ENCODE measurements around the gene BNIP3.

BNIP3 gene, protein sequence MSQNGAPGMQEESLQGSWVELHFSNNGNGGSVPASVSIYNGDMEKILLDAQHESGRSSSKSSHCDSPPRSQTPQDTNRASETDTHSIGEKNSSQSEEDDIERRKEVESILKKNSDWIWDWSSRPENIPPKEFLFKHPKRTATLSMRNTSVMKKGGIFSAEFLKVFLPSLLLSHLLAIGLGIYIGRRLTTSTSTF

DNA sequence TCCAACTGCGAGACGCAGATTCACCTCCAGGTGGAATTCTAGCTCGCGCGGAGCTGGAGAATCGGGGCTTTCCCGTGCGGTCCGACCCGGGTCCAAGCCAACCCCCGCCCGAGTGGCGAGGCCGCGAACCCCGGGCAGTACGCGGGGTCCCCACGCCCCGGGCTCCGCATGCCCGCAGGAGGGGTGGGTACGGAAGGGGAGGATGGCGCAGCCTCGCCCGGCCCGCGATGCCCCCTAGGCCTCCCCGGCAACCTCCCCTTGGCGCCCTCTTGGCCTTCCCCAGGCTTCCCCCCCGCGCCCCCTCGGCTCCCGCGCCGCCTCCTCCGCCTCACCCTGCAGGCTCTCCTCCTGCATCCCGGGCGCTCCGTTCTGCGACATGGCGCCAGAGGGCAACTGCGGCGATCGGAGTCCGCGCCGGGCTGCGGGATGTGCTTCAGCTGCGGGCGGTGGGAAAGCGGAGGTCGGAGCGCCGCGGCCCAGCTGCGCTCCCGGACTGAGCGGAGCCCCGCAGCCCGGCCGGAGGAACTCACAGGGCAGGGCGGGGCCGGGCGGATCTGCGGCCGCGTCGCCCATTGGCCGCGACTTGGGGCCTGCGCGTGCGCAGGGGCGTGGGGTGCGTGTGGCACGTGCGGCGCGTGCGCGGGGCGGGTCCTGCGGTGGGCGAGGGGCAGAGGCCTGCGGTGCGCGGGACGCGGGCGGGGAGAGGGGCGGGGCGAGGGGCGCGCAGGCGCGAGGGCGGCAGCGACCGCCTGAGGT lies at the start of gene BNIP3:
TSS of gene BNIP3 (minus strand) at position 495 of the 756 bp plus-strand sequence. CDS start at position 378, 117 bp downstream.
- peak; percentile 89 to 96 (median 89) for DNase-seq (ENCODE audit: low read depth in 3 of 3)

DNA sequence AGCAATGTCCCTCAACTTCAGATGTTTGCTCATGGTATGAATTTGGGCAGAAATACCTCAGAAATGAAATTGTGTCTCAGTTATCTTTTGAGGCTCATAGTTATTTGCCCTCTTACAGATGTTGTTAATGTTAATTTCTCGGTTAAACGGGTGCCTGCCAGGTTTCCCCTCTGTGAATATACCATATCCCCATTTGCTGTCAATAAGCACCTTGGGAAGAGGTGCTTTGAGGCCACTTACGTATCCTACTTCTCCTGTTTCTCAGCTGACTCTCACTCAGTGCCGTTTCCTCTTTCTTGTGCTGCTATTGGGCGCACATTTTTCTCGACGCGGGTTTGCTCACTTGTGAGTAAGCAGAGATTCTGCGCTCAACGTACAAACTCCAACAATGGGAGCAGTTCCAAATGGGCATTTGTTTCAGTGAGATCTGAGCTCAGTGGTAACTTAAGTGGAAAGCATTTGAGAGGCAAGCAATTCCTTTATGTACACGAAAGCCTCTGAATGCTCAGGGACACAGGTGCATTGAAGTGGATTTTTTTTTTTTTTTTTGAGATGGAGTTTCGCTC lies 49.3 kb upstream of the BNIP3 start:
- DNase-seq (ENCODE audit: low read depth in 3 of 3): no peak

DNA sequence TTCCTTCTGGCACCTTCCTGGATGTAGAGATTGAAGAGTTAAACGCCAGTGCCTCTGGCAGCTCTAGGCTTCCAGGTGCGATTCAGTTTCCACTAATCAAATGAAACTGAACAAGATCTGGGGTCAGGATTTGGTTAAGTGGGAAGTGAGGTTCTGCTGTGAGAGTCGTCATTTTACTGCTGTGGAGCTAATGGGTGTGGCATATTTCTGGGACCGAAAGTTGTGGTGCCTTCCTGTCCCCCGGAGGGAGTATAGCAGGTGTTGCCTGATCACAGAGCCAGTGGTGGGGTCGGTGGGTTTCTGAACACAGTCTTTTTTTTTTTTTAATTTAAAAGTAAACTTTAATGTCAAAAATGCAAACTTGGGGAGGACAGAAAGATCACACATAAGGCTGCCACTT lies 47.0 kb upstream of the BNIP3 start:
- no peak for DNase-seq (ENCODE audit: low read depth in 3 of 3)

DNA sequence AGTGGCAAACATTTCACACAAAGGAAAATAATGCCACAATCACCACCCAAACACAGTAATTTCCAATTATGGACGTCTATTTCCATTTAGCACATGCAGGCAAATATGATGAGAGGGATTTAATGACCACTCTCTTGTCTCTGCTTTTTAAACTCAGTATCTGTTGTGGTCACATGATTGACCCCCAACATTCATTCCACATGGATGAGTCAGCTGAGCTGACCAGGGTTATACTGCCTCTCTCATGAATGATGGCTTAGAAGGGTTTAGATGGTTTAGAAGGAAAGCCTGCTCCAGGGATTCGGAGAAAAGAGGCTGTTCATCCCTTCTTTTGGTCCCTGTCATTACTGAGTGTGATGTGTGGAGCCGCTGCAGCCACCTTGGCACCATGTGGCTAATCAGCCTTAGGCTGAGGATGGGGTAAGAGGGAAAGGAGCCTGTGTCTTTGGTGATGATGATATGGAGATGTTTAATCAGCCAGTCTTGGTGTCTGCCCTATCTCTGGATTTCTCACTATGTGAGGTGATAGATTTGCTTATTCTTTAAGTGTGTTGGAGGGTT lies 45.8 kb upstream of the BNIP3 start:
- DNase-seq (ENCODE audit: low read depth in 3 of 3): no peak

DNA sequence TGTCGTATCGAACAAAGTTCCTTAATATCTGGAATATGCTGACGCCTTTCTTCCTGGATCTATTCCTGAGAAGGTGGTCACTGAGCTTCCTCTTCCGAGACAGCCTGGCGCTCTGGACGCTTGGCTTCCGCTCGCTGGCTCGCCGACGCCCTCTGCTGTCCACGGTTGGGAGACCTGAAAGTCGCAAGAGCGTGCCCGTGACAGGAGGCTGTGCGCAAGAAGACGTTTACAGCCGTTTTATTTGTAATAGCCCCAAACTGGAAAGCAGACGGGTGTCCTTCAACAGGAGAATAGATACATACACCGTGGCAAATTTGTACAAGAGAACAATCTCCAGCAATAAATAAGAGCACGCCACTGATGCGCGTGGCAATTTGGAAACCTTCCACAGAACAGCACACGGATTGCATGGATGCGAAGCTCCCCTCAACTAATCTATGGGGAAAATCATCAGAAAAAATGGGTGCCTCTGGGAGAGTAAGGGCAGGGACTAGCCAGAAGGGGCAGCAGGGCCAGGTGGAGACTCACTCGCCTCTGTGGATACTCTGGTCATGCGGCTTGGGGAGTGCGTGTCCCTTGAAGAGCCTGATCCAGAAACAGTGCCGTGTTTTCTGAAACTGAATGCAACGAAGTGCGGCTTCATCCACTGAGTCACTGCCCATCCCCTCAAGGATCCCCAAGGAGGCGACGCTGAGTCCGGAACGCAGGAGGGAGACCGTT lies 41.5 kb upstream of the BNIP3 start:
- peak; percentile 55 to 65 (median 65) for DNase-seq (ENCODE audit: low read depth in 3 of 3)

DNA sequence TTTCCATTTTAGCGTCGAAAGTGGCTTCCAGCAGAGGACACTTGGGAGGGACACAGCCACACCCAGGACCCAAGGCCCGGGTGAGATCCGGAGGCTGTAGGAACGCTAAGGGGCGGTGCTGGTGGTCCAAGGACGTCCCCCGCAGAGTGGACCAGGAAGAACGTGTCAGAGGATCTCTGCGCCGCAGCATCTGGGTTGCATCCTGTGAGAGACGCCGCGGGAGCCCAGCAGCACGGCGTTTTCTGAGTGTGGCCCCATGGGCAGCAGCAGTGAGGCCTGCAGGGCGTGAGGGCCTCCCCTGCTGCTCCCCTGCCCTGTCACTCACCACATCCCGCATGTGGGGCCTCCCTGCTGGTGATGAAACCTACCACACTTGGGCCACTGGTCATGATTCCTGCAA lies 40.5 kb upstream of the BNIP3 start:
- no peak for DNase-seq (ENCODE audit: low read depth in 3 of 3)

DNA sequence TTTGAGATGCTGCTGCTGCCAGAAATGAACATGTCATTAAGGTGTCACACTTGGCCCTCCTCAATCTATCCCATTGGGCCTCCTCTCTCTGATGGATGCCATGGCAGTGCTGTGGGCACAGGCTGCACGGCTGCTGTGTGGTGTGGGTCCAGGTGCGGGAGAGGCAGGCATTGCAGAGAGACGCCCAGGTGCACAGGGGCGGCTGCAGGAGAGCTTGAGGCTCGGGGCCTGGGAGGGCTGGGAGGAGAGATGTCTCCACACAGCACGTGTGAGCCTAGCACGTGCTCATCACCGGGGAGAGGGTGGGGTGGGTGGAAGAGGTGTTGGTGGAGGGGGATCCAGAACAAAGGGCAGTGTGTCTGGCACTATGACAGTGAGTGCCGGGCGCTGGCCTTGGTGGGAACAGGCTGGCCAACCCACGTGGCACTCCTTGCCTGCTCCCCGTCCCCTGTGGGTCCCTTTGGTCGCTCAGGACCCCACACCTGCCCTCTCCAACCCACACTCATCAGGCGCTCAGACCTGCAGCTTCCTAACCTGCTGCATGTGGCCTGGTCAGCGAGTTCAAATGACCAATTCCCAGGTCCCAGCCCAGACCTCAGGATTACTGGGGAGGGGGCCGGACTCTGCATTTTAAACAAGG lies 39.9 kb upstream of the BNIP3 start:
- DNase-seq (ENCODE audit: low read depth in 3 of 3): no peak

DNA sequence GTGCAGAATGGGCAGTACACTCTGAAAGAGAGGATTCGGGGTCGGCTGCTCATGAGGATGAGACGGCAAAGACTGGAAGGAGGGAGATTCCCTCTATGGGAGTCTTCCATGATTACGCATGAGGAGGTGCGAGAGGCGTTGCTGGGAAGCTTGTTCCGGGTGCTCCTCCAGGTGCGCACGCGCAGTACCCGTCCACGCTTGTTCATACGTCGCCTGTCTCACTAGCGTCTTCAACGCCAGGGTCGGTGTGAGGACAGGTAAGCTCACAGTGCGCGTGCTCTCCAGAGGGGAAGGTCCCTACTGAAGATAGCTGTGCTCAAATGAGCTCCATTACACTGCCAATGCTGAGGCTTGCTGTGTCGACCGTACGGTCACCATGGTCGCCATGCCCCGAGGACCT lies 39.3 kb upstream of the BNIP3 start:
- DNase-seq (ENCODE audit: low read depth in 3 of 3): no peak

DNA sequence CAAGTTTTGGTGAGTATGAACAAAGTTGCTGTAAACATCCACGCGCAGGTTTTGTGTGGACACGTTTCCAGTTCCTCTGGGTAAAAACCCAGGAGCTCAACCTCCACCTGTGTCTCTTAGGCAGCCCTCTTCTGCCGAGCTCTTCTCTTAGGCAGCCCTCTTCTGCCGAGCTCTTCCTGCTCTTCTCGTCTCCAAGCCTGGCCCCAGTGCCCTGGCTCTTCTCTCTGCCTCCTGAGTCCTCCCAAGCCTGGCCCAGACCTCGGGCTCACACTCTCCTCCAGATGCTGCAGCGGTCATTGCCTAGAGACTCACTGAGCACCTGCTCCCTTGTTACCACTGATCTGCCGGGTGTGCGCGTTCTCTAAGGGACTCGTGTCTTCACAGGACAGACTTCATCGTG lies 38.7 kb upstream of the BNIP3 start:
- DNase-seq (ENCODE audit: low read depth in 3 of 3): no peak

DNA sequence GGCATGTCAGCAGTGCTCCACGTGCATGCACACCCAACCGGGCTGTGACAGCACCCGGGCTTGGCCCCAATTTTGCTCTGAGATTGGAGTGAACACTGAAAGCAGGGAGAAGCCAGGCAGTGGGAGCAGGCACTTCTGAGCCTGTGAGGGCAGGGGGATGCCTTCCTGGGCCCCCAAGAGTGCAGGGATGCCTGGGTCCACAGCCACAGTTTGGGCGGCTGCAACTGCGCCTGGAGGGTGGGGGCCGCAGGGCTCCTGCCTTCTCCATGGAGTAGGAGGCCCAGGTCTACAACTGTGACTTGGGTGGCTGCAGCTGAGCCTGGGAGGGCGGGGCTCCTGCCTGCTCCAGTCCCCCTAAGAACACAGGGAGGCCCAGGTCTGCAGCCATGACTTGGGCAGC lies 37.6 kb upstream of the BNIP3 start:
- no peak for DNase-seq (ENCODE audit: low read depth in 3 of 3)

DNA sequence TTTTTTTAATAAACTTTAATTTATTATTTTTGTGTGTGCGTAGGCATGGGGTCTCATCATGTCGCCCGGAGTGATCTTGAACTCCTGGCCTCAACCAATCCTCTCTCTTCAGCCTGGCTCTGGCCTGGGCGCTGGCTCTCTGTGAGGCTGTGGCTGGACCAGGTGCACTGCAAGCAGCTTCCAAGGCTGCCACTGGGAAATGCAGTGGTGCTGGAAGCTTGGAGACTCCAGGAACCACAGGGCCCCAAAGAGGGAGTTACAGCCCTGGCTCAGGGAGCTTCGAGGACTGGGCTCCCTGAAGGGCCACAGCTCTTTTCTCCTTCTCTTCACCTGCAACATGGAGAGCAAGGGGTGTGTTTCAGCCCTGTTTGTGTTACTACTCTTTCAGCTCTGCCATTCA lies 36.7 kb upstream of the BNIP3 start:
- DNase-seq (ENCODE audit: low read depth in 3 of 3): no peak

DNA sequence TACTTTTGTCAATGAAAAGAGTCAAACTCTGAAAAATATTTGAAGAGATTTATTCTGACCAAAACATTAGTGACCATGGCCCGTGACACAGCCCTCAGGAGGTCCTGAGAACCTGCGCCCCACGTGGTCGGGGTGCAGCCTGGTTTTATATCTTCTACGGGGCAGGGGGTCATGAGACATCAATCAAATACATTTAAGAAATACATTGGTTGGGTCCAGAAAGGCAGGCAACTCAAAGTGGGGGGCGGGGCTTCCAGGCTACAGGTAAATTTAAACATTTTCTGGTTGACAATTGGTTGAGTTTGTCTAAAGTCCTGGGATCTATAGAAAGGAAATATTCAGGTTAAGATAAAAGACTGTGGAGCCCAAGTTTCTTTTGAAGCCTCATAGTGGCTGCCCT lies 34.8 kb upstream of the BNIP3 start:
- DNase-seq (ENCODE audit: low read depth in 3 of 3): no peak

DNA sequence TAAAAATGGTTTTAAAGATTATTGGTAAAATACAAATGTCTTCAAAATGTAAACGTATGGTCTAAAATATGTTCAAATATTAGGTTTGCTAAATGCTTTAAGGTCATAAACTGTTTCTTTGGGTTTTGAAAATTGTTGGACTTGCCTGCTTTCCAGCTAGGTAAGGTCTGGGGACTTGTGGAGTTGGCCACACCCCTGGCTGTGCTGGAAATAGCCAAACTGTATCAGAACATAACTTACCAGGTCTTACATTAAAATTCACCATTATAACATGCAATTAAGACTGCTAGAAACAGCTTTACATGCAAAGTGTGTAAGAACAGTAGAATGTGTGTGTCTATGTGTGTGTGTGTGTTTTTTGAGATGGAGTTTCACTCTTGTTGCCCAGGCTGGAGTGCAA lies 29.7 kb upstream of the BNIP3 start:
- DNase-seq (ENCODE audit: low read depth in 3 of 3): no peak

DNA sequence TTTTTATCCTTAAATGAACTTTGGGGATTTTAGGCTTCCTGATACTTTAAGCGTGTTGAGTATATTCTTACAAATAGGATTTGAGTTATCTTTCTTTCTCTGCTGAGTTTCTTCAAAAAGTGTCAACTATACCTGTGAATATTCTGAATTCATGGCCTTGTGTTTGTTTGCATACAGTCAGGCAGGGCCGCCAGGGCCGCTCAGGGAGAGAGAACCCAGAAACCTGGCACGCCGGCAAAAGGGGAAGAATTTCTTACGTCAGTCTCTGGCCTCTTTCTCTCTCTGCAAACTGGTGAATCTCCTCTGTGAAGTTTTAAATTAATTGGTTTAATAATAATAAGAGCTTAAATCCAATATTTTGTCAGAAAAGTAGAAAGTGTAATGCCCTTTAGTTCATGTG lies 29.3 kb upstream of the BNIP3 start:
- DNase-seq (ENCODE audit: low read depth in 3 of 3): no peak

DNA sequence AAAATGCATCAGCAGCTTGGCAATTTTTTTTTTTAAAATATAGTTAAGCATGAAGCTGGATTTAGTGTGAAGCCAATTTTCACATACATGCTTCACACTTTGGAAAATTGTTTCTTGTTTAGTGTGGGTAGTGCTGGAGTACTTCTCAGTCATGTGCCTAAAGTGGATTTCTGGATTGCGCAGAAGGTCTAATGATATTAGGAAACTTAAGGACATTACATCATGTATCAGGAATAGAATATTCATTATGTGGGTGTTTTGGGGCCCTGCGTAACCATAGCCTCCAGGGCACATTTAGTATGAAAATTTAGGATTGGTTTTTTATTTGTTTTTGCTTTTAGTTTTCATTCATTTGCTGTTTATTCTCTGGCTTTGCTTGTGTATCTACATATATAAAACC lies 28.8 kb upstream of the BNIP3 start:
- no peak for DNase-seq (ENCODE audit: low read depth in 3 of 3)

DNA sequence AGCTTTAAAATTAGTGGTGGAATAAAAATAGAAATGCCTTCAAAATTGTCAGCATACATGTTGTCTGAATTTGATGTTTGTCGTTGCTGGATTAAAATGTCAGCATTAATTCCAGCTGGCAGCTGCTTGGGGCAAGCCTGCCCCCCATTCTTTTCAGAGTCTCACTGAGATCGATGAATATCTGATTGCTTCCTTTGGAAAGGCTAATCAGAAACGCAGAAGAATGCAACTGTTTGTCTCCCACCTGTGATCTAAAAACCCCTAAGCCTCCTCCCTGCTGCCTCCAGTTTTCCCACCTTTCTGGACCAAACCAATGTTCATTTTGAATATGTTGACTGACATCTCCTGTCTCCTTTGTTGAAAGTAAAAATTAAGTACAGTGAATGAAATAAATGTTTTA lies 27.9 kb upstream of the BNIP3 start:
- no peak for DNase-seq (ENCODE audit: low read depth in 3 of 3)

DNA sequence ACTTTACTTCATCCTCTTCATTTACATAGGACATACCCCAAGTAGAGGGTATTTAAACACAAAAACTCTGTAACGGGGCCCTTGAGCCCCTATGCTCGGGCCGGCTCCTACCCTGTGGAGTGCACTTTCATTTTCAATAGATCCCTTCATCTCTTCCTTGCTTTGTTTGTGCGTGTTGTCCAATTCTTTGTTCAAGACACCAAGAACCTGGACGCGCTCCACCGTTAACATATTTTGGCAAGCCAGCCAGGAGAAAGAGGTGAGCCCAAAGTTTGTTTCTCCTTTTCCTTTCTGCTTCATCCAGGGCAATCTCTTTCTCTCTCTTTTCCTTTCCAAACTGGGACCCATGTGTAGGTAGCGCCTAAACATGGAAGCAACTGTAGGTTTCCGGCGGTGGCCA lies 26.0 kb upstream of the BNIP3 start:
- DNase-seq (ENCODE audit: low read depth in 3 of 3): no peak

DNA sequence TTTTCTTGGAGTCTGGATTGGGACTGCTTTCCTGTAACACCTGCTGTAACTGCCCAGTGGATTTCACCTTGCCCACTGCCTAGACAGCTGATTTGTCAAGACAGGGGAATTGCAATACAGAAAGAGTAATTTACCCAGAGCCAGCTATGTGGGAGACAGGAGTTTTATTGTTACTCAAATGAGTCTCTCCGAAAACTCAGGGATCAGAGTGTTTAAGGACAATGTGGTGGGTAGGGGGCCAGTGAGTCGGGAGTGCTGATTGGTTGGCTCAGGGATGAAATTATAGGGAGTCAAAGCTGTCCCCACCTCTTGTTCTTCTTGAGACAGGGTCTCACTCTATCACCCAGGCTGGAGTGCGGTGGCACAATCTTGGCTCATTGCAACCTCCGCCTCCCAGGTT lies 25.2 kb upstream of the BNIP3 start:
- no peak for DNase-seq (ENCODE audit: low read depth in 3 of 3)

DNA sequence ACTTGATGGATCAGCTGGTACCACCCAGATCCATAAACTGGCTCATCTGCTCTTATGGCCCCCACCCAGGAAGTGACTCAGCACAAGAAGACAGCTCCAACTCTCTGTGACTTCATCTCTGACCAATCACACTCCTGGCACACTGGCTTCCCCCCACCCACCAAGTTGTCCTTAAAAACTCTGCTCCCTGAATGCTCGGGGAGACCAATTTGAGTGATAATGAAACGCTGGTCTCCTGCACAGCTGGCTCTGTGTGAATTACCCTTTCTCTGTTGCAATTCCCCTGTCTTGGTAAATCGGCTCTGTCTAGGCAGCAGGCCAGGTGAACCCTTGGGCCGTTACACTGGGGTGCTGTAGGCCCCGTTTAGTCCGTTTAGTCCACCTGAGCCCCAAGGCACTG lies 23.4 kb upstream of the BNIP3 start:
- DNase-seq (ENCODE audit: low read depth in 3 of 3): no peak

DNA sequence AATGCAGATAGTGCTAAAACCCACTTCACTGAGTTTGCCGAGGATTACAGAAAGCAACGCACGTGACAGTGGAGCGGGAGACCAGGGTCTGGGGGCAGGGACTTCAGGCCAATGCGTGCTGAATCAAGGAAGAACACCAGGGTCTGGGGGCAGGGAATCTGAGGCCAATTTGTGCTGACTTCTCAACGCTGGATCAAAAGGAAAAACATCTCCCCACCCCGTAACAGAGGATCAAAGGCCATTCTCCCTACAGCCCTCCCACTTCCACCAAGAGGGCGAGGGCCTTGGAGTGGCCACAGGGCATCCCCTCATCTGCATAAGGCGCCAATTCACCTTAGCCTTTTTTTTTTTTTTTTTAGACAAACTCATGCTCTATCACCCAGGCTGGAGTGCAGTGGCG lies 22.3 kb upstream of the BNIP3 start:
- no peak for DNase-seq (ENCODE audit: low read depth in 3 of 3)

DNA sequence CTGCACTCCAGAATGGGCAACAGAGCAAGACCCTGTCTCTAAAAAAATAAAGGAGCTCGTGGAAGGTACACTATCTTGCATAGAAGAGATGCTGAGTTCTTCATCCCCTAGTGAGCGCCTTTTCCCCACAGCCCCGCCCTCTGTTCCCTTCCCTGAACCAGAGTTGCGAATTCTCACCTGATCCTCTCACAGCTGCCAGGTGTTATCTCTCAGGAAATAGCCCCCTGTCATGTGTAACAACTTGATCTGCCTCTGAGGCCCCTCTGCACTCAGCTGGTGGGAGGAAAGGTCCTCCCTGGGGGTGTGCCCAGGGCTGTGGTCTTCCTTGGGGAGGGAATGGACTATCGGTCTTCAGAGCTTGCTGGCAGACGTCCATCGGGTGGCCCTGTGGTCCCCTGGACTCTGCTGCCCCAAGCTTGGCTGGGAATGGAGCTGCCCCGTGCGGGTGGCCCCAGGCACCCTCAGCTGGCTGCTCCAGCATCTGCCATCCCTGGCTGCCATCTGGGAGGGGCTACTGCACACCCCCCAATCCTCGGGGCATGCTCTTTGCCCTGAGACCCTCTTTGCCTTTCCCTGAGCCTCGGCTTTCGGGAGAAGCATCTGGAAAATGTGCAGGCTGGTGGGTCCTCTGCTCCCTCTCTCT lies 21.7 kb upstream of the BNIP3 start:
- DNase-seq (ENCODE audit: low read depth in 3 of 3): no peak

All from stimulated activated CD4-positive, alpha-beta T cell treated with anti-CD3 and anti-CD28 coated beads, TNF-alpha, amount 100 ng/mL, for 4 hours (primary cell).